NCI-H446 treated with DMSO at 0.1 percent for 48 hours (cell line): Measurements from ENCODE around the gene CASTOR1.

Experiments
- DNase-seq: peaks from one replicate; lab custom pipeline; 2025; lab: John Stamatoyannopoulos, UW

Gene CASTOR1

GRCh38 chr22:30318799-30319419 lies 29.6 kb upstream of the CASTOR1 start:
- no peak for DNase-seq

GRCh38 chr22:30317778-30318177 lies 28.5 kb upstream of the CASTOR1 start:
- DNase-seq, result no peak

- no peak for DNase-seq
These were observed 26.8 kb upstream of the CASTOR1 start for GRCh38 chr22:30315962-30316576.

GRCh38 chr22:30314915-30315314 lies 25.6 kb upstream of the CASTOR1 start:
- DNase-seq, result no peak

- DNase-seq, result no peak
These were observed 24.4 kb upstream of the CASTOR1 start for GRCh38 chr22:30313527-30314363.

GRCh38 chr22:30312053-30312452 lies 22.7 kb upstream of the CASTOR1 start:
- no peak for DNase-seq

GRCh38 chr22:30310881-30311771 lies 21.8 kb upstream of the CASTOR1 start:
- DNase-seq, result no peak

- no peak for DNase-seq
These were observed 20.8 kb upstream of the CASTOR1 start for GRCh38 chr22:30309951-30310741.

- DNase-seq, result no peak
These were observed 19.4 kb upstream of the CASTOR1 start for GRCh38 chr22:30308518-30309230.

GRCh38 chr22:30308093-30308492 lies 18.8 kb upstream of the CASTOR1 start:
- no peak for DNase-seq

- no peak for DNase-seq
These were observed 17.8 kb upstream of the CASTOR1 start for GRCh38 chr22:30307041-30307574.

GRCh38 chr22:30306627-30307011 lies 17.3 kb upstream of the CASTOR1 start:
- no peak for DNase-seq

- DNase-seq, result no peak
These were observed 16.8 kb upstream of the CASTOR1 start for GRCh38 chr22:30305906-30306626.

- no peak for DNase-seq
These were observed 16.2 kb upstream of the CASTOR1 start for GRCh38 chr22:30305519-30305905.

GRCh38 chr22:30304495-30305244 lies 15.4 kb upstream of the CASTOR1 start:
- DNase-seq, result no peak

GRCh38 chr22:30302810-30303138 lies 13.5 kb upstream of the CASTOR1 start:
- no peak for DNase-seq

- no peak for DNase-seq
These were observed 12.9 kb upstream of the CASTOR1 start for GRCh38 chr22:30301995-30302809.

GRCh38 chr22:30299322-30299721 lies 10.0 kb upstream of the CASTOR1 start:
- no peak for DNase-seq
